Aorta (tissue), 5 donors: ENCODE measurements around the gene THSD7B. TPM values are rescaled to one million over a fixed set of nuclear protein-coding genes. Genes with fewer than 3 reads are reported as not detected.
A peak's percentile ranks its signal among the peaks of the same experiment; 100 is the strongest.

ENCODE experiments used
- ATAC-seq: fragments of 200-7000 bp; cut with Tn5 transposase; one replicate; pipeline ENCODE4 v1.9.1; 2022; ENCODE audit warnings: moderate library complexity; ENCODE audit not compliant: low FRiP score
- DNase-seq, 2 donors: peaks; one replicate each; pipeline ENCODE4 v3.0.0-alpha.2; 2020
- H3K27ac ChIP-seq, 2 donors: one replicate each; pipeline ENCODE4 v1.5.1; 2013; ENCODE audit warnings: low read length in 2 of 2, mild to moderate bottlenecking in 2 of 2, moderate library complexity in 2 of 2, control low read depth in 1 of 2, inconsistent platforms in 1 of 2, low read depth in 1 of 2
- H3K27me3 ChIP-seq, 2 donors: one replicate each; pipeline ENCODE4 v1.6.1; 2013; ENCODE audit warnings: control low read depth in 1 of 2, low read length in 1 of 2, mild to moderate bottlenecking in 1 of 2, moderate library complexity in 1 of 2; ENCODE audit not compliant: insufficient read depth in 2 of 2, control insufficient read depth in 1 of 2
- H3K36me3 ChIP-seq, 2 donors: one replicate each; pipeline ENCODE4 v1.6.1; 2013; ENCODE audit warnings: control low read depth in 1 of 2, low read length in 1 of 2, mild to moderate bottlenecking in 1 of 2; ENCODE audit not compliant: insufficient read depth in 2 of 2, control insufficient read depth in 1 of 2
- H3K4me1 ChIP-seq, 2 donors: one replicate each; pipeline ENCODE4 v1.6.1; 2013; ENCODE audit warnings: low read length in 2 of 2, control low read depth in 1 of 2, mild to moderate bottlenecking in 1 of 2, moderate library complexity in 1 of 2; ENCODE audit not compliant: insufficient read depth in 2 of 2, control insufficient read depth in 1 of 2
- H3K4me3 ChIP-seq, 2 donors: one replicate each; pipeline ENCODE4 v1.5.1; 2013; ENCODE audit warnings: low read length in 2 of 2, control low read depth in 1 of 2, mild to moderate bottlenecking in 1 of 2
- H3K9me3 ChIP-seq: one replicate; pipeline ENCODE4 v1.6.1; 2013; ENCODE audit warnings: mild to moderate bottlenecking, low read length; ENCODE audit not compliant: control insufficient read depth
- WGBS, 2 donors: extraction: QIAGEN DNeasy Blood & Tissue Kit; methylation state at CpG; one replicate each; pipeline ENCODE4 v1.1.7; 2013; 5-methylcytosine and 5-hydroxymethylcytosine counted together
- intact Hi-C, 2 donors: fragments of 100-400 bp; cut with DNase I; formaldehyde crosslinking; loops; one replicate each; pipeline versions ENCODE4 v1.14.2 to v1.15.0; 2022
- polyA plus RNA-seq, 2 donors: library from polyadenylated mRNA; stranded (reverse); fragments of 200-250 nt; gene quantifications; one replicate each; pipeline ENCODE4 v1.2.3, GENCODE V29; 2013
- total RNA-seq, 2 donors: library from RNA; stranded (reverse); fragmentation: NEBNext Ultra II Directional; extraction: Animal tissue kit (Norgen Biotek cat#: 25700); gene quantifications; one replicate each; pipeline ENCODE4 v1.2.1, GENCODE V29; 2021
- donor health status: healthy with polysubstance abuse.
- donor health status: Bipolar disorder and iron deficiency.
- donor health status: DM: no; HTN: no; CAD: no.
- donor health status: DM: no; HTN: no; CAD: no.
- donor health status: DM: yes; HTN: yes; CAD: no.

The THSD7B gene
- total and polyA plus RNA-seq, 4 donors: 0.25 to 5.1 (median 1.8) TPM

DNA sequence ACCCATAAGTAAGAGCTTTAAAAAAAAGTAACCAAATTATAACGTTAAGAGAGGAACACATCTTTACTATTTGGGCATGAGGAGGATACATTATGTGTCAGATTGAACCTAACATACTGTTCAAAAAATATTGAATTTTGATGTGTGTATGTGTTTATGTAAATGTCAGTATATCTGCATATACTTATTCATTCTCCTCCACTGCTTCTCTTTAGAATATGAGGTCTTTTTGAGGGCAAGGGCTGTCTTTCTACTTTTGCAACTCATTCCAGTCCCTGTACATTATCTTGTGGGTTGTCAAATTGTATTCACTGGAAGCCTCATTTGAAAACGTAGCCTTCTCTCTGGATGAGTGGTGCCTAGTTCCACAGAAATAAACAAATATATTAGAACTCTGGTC lies 689.5 kb downstream of the THSD7B start:
- Histone ChIP-seq H3K36me3 (no peaks in the 10 kb centered on the region), H3K9me3 (no peaks in the 10 kb centered on the region), H3K27ac (no peak overlapping the region), H3K4me1 (no peaks in the 10 kb centered on the region), H3K4me3 (no peak overlapping the region), H3K27me3 (no peaks in the 10 kb centered on the region)
- DNase-seq (no peak), ATAC-seq (no peak)
- WGBS, 2 donors: 52 to 55% methylated on average over 2 of the region's 2 CpGs
- intact Hi-C loops: no loop called here

- H3K27ac ChIP-seq: no peak overlapping the region
- no peaks in the 10 kb centered on the region for H3K4me1 ChIP-seq
- no peak for DNase-seq
- peak; percentile 26 for ATAC-seq
- no peaks in the 10 kb centered on the region for H3K27me3 ChIP-seq
- intact Hi-C loops: no loop called here
- no peaks in the 10 kb centered on the region for H3K9me3 ChIP-seq
- peaks cover 0 to 3% of the 10 kb centered on the region in 2 donors for H3K36me3 ChIP-seq
- H3K4me3 ChIP-seq: no peak overlapping the region
- 48 to 57% methylated on average over 3 of the region's 3 CpGs for WGBS, 2 donors
Observed at GRCh38 chr2:137467246-137467862, 702.0 kb downstream of the THSD7B start.

DNA sequence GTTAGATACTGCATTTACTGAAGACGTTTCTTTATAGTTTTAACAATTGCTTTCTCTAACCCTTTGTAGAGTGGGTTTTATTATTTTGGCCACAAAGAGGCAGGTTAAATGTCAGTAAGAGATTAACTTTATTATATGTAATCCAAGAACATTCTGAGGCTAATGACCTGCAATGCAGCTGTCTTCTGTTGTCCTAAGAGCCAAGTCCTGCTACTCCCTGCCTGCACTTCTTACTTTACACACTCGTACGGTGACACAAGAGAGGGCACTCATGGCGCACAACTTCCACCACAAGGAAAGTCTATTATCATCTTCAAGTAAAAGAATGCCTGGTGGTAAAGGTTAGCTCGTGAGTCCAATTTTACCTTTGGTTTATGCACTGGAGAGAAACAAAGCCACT lies 727.9 kb downstream of the THSD7B start:
- Histone ChIP-seq H3K36me3 (no peaks in the 10 kb centered on the region), H3K27ac (no peak overlapping the region), H3K27me3 (no peaks in the 10 kb centered on the region), H3K4me1 (no peaks in the 10 kb centered on the region), H3K9me3 (no peaks in the 10 kb centered on the region), H3K4me3 (no peak overlapping the region)
- DNase-seq (no peak), ATAC-seq (no peak)
- intact Hi-C loops: no loop called here
- WGBS, 2 donors: 80% methylated on average over 5 of the region's 5 CpGs

- no peak for ATAC-seq
- peaks cover 1% of the 10 kb centered on the region for H3K9me3 ChIP-seq
- intact Hi-C loops: no loop called here
- no peaks in the 10 kb centered on the region for H3K4me1 ChIP-seq
- H3K27me3 ChIP-seq: no peaks in the 10 kb centered on the region
- no peak for DNase-seq
- H3K4me3 ChIP-seq: no peak overlapping the region
- H3K36me3 ChIP-seq: no peaks in the 10 kb centered on the region
- H3K27ac ChIP-seq: no peak overlapping the region
- 91 to 93% methylated on average over 3 of the region's 3 CpGs for WGBS, 2 donors
Observed at GRCh38 chr2:137500599-137500998, 735.3 kb downstream of the THSD7B start.

GRCh38 chr2:137507237-137507636 lies 741.9 kb downstream of the THSD7B start:
- Histone ChIP-seq H3K4me1 (peaks cover 0 to 1% of the 10 kb centered on the region in 2 donors), H3K27me3 (no peaks in the 10 kb centered on the region), H3K4me3 (no peak overlapping the region), H3K36me3 (no peaks in the 10 kb centered on the region), H3K9me3 (no peaks in the 10 kb centered on the region), H3K27ac (no peak overlapping the region)
- ATAC-seq: no peak
- WGBS, 2 donors: 58 to 61% methylated on average over 2 of the region's 2 CpGs
- intact Hi-C loops: no loop called here
- DNase-seq: no peak

GRCh38 chr2:137508739-137509384 lies 743.5 kb downstream of the THSD7B start:
- 50 to 51% methylated on average over 5 of the region's 5 CpGs for WGBS, 2 donors

GRCh38 chr2:137511526-137511925 lies 746.2 kb downstream of the THSD7B start:
- Histone ChIP-seq H3K27me3 (no peaks in the 10 kb centered on the region), H3K9me3 (peaks cover 1% of the 10 kb centered on the region), H3K27ac (no peak overlapping the region), H3K36me3 (no peaks in the 10 kb centered on the region), H3K4me1 (peaks cover 0 to under 1% of the 10 kb centered on the region in 2 donors), H3K4me3 (no peak overlapping the region)
- WGBS, 2 donors: 64 to 68% methylated on average over 1 of the region's 1 CpG
- no peak for DNase-seq
- no peak for ATAC-seq
- intact Hi-C loops: no loop called here

More at GRCh38 chr2:137508739-137509384, 743.5 kb downstream of the THSD7B start:
- no peak for ATAC-seq
- Histone ChIP-seq H3K4me3 (no peak overlapping the region), H3K27ac (no peak overlapping the region), H3K4me1 (peaks cover 0 to 1% of the 10 kb centered on the region in 2 donors), H3K9me3 (no peaks in the 10 kb centered on the region), H3K27me3 (no peaks in the 10 kb centered on the region), H3K36me3 (no peaks in the 10 kb centered on the region)
- DNase-seq: no peak
- intact Hi-C loops: no loop called here

DNA sequence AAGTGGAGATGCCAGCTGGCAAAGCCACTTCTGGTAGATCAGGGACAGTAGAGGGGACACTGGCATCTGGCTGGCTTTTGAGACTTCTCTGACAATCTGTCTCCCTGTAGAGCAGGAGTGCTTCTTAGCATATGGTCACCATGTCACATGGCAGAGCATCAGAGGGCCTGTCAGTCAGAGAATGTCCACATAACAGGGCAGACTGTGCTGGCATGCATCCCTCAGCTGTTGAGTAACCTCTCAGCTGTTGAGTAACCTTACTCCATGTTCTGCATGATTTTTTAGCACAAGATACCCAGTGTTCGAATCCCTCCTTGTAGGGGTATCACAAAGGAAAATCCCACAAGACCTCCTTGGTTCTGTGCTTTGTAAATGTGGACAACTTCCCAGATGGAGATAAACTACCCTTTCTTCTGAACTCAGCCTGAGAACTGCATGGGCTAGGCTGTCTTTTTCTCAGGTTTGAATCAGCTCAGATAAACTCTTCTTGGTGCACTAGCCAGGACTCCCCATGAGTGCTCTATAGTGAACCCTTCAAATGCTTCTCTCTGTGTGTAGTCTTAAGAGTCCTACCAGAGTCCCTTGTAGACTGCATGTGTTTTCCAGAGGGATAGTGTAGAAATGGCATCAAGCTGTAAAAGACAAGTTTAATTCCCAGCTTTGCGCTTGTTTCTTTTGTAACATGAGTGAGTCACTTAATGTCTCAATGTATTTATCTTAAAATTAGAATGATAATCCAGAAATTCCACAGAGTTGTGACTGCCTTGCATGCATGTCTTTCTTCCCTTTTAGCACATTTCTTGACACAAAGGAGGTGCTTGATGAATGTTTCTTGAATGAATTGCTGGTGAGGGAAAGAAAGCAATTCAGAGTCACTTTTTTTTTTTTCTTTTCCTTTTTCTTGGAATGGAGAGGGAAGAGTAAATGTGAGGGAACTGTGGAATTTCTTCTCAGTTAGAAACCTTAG lies 756.6 kb downstream of the THSD7B start:
- Histone ChIP-seq H3K27me3 (no peaks in the 10 kb centered on the region), H3K27ac (no peak overlapping the region), H3K36me3 (no peaks in the 10 kb centered on the region), H3K9me3 (peaks cover 2% of the 10 kb centered on the region), H3K4me1 (no peaks in the 10 kb centered on the region), H3K4me3 (no peak overlapping the region)
- DNase-seq (no peak), ATAC-seq (no peak)
- intact Hi-C loops: no loop called here
- WGBS, 2 donors: 85 to 89% methylated on average over 2 of the region's 2 CpGs
